D341Med (cell line): ENCODE data around the gene OGFOD2.
"Not testable (repeated sequence)": the region's sequence is repeated elsewhere in the genome, so short reads cannot be mapped to it uniquely, and the experiment has no call there.

Experiments used
- DNase-seq: peaks from one replicate; pipeline ENCODE4 v3.0.0; 2012; ENCODE audit warnings: low spot score

The OGFOD2 gene

DNA sequence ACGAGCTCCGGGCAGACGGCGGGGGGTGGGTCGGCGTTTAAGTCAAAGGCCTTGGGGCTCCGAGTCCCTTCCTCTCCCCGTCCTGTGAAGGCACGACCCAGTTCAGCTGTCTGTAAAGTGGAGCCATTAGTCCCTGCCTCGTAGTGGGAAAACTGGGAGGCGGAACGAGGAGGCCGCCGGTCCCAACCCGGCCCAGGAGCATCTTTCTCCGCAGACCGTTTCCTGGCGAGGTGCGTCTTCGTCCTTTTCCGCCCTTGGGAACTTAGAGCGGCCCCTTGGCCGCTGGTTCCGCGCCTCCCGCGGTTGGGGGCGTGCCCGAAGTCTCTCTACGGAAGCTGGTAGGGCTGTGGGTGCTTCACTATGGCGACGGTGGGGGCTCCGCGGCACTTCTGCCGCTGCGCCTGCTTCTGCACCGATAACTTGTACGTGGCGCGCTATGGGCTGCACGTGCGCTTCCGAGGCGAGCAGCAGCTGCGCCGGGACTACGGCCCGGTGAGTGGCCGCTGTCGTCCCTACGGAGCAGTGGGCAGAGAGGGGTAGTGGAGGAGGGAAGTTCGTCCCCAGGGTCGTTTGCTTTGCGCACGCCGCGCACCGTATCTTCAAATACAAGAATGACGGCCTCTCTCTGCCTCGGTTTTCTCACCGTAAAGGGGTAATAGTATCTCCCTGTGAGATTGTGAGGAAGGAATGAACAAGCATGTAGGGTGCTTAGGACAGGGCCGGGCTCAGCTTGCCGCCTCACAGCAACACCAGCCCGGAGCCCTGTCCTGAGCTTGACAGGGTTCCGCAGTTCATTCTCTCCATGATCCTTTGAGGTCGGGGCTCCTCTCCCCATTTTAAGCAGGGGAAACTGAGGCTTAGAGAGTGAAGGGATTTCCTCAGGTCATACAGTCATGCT is at the start of gene OGFOD2:
Gene OGFOD2, plus strand, starts transcription at position 353 of the 898 bp plus-strand sequence. Its CDS starts 8 bp downstream, at position 361.
- DNase-seq = peak; percentile 93

DNA sequence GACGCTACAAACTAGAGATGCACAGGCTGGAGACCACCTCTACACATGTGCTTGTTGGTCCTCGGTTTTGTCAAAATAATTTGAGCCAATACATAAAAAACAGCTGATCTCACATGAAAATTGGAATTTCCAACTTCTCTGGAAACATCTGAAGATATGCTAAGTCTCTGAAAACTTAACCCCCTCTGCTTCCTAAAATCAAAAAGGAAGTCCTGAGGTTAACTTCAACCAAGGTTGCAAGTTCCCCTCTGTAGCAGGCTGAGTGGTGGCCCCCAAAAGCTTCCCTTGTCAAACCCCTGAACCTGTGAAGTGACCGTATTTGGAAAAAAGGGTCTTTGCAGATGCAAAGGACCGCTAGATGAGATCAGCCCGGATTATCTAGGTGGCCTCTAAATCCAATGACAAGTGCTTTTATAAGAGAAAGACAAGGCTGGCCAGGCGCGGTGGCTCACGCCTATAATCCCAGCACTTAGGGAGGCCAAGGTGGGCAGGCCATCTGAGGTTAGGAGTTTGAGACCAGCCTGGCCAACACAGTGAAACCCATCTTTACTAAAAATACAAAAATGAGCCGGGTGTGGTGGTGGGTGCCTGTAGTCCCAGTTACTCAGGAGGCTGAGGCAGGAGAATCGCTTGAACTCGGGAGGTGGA is 47.2 kb upstream of the OGFOD2 start:
- DNase-seq = no peak

DNA sequence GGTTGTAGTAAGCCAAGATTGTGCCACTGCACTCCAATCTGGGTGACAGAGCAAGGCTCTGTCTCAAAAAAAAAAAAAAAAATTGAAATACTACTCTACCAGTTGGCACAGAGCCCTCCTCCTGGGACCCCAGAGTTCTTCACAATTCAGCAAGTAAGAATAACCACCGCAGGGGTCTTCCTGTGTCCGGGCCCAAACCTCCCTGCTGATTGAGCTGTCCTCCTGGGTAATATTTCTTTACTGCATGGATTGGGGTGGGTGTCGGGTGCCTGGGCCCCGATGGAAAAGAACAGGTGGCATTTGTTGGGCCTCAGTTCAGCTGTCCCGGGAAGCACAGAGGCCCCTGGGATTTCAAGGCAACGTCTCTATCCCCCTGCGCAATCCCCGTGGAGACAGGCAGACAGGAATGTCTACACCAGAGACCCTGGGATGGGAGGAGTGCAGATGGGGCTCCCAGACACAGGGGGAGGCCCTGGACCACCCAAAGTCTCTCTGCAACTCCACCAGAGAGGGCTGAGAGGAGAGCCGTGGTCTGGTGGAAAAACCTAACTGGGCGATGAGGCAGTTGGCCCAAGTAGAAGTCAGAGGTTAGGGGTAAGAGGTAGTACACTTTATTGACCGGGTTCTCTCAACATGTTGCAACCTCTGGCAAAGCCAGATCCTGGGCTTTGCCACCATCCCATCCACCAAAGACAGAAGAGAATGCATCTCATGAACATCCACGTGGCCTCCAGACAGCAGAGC is 46.5 kb upstream of the OGFOD2 start:
- DNase-seq = no peak

DNA sequence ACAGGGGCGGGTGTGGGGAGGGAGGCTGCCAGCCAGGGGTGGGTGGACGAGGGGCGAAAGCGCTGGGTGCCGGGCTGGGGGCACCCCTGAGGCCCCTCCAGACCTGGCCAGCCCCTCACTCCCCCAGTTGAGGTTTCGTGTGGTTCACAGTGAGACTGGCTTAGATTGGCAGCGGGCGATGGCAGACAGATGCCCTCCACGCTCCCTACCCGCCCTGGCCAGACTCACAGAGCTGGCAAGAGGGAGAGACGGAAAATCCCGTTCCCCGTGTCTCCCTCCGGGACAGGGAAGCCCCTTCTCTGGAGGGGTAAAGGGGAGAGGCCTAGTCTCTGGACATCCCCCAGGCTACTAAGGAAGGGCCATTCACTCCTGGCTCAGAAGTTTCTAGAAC is 45.9 kb upstream of the OGFOD2 start:
- peak; percentile 32 for DNase-seq

DNA sequence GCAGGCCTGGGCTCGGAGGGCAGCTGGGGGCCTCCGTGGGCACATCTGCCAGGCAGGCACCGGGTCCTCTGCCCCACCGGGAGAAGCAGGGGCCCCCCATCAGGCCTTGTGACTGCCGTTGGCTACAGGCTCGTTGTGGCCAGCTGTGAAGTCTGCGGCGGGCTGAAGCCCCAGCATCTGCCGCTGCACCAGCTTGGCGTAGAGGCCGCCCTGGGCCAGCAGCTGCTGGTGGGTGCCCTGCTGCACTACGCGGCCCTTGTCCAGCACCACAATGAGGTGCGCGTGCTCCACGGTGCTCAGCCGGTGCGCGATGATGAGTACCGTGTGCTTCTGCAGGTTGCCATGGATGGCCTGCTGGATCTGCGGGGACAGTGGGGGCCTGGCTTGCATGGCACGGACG is 45.2 kb upstream of the OGFOD2 start:
- peak; percentile 33 for DNase-seq

DNA sequence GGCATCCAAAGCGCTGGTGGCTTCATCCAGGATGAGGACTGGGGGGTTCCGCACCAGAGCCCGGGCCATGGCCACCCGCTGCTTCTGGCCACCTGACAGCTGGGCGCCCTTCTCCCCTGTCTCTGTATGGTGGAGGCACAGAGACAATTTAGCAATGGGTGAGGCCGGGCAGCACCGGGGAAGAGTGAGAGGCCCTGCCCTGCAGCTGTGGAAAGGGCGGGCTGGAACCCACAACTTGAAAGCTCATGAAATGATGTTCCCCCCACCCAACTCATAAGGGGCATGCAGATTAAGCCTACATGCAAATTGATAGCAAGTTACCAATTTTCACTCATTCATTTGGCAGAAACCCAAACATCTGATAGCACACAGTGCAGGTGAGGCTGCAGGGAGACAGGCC is 42.8 kb upstream of the OGFOD2 start:
- DNase-seq = no peak

DNA sequence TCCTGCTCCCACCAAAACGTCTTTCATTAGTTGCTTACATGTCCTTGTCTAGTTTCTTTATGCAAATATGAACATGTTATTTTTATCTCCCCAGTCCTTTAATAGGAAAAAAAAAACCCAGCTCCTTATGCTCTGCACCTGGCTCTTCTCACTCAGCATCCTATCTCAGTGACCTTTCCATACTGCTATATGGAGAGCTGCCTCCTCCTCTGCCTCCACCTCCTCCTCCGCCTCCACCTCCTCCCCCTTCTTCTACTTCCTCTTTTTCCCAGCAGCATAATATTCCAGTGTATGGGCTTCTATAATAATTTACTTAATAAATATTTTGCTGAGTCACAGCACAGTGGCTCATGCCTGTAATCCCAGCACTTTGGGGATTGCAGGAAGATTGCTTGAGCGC is 40.3 kb upstream of the OGFOD2 start:
- no peak for DNase-seq

DNA sequence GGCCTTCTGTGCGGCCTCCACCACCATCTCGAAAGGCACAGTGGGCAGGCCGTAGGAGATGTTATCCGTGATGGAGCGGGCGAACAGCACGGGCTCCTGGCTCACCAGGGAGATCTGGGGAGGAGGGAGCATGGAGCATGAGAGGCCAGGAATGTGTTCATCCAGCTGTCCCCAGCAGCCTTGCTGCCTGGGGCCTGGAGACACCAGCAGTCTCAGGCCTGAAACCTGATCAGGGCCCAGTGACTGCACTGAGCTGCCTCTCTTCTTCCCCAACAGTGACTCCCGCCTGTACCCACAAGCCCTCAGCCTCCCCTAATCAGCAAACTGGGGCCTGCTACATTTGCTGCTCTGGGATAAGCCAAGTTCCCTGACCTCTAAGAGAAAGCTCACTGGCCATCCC is 39.7 kb upstream of the OGFOD2 start:
- DNase-seq = peak; percentile 20

DNA sequence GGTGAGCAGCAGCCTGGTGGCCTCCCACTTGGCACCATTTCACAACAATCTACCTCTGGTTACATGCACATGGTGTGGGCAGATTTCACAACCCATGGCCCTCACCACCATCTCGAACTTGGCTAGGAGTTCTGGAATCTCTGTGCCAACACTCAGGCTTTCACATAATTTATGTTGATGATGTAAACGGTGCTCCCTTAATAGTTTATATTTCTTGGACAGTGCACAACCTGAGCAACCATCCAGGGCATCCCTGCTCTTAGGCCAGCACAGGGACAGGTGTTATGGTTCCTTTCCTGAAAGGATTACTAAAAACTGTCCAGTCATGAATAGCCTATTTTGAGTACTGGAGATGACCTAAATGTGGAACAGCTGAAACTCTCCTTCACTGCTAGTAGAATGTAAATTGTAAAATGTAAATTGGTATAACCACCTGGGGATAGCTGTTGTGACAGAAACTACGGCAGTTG is 37.4 kb upstream of the OGFOD2 start:
- no peak for DNase-seq

DNA sequence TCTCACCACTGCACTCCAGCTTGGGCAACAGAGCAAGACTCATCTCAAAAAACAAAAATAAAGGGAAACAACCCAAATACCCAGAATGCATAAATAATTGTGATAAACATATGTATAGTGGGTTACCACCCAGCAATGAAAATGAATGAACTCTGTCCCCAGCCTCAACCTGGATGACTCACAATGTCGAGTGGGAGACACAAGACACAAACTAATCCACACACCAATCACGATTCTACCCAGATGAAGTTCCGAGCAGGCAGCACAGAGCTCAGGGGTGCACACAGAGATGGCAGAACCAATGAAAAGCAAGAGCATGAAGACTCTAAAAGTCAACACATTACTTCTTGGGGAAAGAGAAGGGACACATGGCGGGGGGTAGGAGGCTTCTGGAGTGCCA is 35.9 kb upstream of the OGFOD2 start:
- DNase-seq = no peak

DNA sequence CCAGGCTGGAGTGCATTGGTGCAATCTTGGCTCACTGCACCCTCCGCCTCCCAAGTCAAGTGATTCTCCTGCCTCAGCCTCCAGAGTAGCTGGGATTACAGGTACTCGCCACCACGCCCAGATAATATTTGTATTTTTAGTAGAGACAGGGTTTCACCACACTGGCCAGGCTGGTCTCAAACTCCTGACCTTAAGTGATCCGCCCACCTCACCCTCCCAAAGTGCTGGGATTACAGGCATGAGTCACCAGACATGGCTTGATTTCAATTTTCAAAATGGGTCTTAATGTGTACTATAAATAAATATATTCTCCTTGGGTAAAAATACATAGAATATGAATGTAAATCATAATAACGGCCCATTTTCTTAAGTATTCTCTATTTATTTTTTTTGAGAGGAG is 33.7 kb upstream of the OGFOD2 start:
- not testable (repeated sequence) for DNase-seq

DNA sequence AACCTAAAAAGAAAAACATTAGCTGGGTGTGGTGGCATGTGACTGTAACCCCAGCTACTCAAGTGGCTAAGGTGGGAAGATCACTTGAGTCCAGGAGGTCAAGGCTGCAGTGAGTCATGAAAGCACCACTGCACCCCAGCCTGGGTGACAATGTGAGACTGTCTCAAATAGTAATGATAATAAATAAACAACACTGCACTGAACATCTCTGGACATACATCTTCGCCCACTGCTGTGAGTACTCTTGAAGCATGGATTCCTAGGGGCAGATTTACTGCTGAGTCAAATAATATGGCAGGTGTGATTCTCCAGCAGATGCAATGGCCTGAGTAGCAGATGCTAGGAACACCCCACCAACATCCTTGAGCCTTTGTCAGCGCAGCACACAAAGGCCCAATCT is 32.4 kb upstream of the OGFOD2 start:
- DNase-seq = no peak

DNA sequence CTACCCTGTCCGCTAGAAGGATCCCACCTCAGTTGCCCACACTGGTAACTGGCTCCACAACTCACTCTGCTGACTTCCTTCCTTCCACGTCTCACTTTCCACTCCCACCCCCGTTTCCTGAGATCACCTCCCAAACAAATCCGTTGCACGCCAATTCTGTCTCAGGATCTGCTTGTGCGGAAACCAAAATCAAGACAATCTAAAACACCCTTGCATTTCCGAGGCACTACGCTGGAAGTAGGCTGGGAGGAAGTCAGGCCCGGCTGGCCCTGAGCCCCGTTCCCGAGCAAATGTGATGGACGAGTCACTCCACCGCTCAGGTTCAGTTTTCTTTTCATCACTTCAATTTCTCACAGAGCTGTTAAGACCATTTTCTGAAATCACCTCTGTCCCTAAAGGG is 31.8 kb upstream of the OGFOD2 start:
- peak; percentile 21 for DNase-seq

DNA sequence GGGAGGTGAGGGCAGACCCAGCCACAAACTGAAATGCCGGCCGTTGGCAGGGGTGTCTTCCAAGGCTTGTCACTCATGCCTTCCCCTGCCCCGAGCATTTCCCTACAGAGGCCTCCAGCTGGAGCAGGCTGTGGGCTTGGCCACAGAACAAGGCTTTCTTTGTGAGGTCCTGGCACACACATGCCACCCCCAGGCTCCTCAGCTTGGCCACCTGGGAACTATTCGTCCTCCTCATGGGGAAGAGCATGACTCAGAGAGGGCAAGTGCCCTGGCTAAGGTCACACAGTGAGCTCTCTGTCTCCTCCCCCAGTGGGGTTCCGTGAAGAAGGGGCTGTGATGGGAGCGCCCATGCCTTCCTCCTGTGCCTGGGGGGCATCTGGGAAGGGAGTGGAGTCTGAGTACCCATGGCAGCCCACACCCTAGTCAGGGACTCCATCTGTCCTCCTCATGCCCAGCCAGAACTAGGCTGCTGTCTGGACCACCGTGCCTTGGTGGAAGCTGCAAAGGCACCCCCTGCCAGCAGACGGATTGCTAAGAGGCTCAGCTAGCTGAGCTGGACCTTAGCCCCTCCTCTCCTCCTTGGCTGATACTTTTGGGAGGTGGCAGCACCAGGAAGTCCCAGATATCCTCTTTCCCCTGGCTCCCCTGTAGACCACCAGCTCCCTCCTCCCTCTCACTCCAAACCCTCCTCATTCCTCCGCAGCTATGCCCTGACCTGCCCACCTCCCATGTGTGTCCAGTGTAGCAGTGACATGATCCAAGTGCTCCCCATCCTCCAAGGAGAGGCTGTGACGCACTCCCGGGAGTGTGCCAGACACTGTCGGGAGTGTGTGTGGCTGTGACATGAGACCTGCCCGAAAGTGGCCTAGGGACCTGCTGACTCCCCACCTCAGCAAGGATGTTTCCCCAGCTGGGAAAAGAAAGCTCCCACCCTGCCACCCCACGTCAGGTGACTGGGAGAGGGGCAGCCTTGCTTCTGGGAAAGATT is 30.1 kb upstream of the OGFOD2 start:
- no peak for DNase-seq

DNA sequence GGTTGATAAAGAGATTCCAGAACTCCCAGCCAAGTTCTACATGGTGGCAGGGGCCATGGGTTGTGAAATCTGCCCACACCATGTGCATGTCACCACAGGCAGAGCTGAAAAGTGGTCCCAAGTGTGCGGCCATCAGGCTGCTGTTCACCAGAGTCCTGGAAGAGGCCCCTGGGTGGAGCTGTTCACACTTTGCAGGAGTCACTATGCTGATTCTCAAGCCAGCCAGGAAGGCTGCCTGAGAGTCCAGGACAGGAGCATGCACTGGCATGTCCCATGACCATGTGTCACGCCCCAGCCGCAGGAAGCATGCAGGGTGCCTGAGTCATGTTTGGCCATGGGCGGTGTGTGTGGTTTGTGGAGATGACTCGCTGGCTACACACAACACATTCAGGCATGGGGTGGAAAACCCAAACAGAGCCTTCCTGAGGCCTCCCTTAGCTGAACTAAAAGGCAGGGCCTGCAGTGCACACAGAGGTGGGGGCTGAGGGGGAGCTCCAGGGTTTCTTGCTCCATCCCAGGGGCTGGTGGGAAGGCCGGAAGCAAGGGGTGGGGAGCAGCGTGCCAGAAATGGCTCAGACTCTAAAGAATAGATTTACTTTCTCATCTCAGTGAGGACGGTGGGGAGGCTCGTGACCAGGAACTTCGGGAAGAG is 28.2 kb upstream of the OGFOD2 start:
- DNase-seq = peak; percentile 40

DNA sequence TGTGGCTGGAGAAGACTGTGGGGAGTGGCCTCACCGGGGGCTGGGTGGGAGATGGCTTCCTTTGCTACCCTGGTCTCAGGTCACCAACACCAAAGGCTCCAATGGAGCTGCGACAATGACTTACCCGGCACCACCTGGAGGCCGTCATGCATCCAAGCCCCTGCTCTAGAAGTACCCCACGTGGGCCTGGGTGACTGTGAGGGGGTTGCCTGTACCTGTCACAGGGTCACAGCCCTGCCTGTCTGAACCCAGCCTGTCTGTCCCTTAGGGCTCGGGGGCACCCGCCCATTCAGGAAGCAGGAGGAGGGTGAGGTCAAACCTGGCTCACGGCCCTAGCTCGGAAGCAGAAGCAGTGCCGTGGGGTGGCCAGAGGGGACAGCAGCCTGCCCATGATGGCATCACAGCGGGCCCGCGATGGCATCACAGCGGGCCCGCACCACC is 27.7 kb upstream of the OGFOD2 start:
- DNase-seq = peak; percentile 29

DNA sequence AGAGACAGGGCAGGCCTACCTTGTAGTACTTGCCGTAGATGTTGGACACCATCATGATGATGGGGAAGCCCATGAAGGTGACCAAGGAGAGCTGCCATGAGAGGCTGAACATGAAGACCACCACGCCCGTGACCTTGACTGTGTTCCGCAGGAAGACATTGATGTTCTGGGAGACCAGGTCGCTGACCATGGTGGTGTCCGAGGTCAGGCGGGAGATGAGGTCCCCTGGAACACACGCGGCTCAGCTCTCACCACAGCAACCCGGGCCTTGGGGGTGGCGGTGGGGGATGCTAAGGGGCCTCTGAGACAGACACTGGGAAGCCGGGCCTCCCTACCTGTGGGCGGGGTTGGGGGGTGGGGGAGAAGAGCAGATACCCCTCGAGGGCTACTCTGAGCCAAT is 26.4 kb upstream of the OGFOD2 start:
- peak; percentile 23 for DNase-seq

DNA sequence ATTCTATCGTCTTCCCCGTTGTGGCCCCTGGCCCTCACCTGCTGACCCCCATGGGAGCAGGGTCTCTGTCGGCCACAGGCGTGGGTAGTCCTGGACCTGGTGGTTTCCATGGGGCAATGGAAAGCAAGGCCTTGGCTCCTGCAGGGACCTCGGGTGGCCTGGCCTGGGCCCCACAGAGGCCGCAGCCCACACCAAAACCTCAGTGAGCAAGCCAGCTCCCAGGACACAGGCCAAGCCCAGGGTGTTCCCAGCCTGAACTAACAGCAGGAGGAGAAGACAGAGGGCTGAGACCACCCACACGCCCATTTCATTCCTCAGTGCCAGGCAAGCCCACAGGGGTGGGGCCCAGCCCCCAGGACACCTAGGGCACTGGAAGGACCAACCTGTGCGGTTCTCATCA is 25.6 kb upstream of the OGFOD2 start:
- DNase-seq = peak; percentile 16

DNA sequence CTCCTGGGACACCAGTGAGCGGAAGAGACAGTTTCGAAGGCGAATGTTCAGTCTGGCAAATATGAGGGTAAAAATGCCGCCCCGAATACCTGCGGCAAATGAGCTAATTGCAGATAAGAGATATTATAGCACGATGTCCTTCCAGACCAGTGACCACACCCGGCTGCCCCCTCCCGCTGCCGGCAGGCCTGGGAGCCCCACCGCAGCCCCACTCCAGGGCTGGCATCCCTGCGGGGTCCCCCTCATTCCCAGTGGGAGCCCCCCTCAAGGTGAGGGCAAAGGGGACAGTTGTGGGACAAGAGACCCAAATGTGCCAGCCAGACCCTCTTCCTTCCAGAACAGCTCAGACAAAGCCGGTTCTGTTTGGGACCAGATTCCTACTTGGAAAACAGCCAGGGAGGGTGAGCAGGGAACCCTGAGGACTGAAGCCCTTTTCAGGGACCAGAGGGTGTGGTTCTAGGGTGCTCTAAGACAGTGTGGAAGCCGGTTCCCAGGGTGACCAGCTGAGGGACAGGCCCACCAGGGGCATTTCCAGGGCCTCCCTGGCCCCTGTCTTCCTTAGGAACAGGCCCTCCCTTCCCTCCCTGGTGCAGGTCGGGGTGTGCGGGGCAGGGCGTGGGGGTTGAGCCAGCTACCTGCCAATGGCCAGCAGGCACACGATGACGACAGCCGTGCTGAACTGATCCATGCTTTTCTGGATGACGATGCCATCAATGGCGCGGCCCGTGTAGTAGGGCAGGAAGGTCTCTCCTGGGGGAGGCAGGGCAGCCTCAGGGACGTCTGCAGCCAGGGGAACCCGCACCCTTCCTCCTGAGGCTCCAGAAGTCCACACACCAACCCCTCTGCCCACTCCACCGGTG is 25.0 kb upstream of the OGFOD2 start:
- peak; percentile 30 for DNase-seq

DNA sequence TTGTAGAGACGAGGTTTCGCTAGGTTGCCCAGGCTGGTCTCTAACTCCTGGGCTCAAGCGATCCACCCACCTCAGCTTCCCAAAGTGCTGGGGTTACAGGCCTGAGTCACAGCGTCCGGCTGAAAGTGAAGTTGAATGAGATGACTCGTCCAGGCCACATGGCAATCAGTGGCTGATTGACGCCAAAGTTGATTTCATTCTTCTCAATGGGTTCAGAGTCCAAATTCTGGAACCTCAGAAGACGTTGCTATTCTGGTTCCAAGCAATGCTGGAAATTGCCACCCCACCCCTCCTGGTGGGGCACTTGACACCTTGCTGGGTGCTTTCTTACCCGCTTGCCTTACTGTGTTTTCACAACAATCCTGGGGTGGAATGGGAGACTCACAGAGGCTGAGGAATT is 23.6 kb upstream of the OGFOD2 start:
- peak; percentile 15 for DNase-seq
